ENCODE results near the gene PPFIA4. TPM values are rescaled to one million over a fixed set of nuclear protein-coding genes. Genes with fewer than 3 reads are reported as not detected.

Gene PPFIA4
- total and polyA plus RNA-seq, 9 of the 15 experiments (the other 6 are each of a cell fraction or from before 2014, with no cell fraction given): 0.07 to 12.0 (median 0.70) TPM

- FAIRE-seq: no peak
- no peaks in the 10 kb centered on the region for H3K27me3 ChIP-seq (ENCODE audit: control insufficient read depth in 2 of 2, insufficient read depth in 2 of 2, low read length in 2 of 2)
- no peak overlapping the region for H3K9ac ChIP-seq (ENCODE audit: insufficient read depth in 1 of 2, low read depth in 2 of 2, low read length in 2 of 2)
- no peak overlapping the region for H2AFZ ChIP-seq (ENCODE audit: low read depth, low read length)
- DNase-seq (ENCODE audit: extremely low read depth in 1 of 4, low spot score in 3 of 4): no peak
- POLR2A ChIA-PET: interaction anchor here (1.9 to 4.2 kb wide), 2 partner anchors 10 kb away, joined by 10 to 22 read pairs; partner anchors contain the start of genes PPFIA4 and TMEM183A
- no peak overlapping the region for H3K4me2 ChIP-seq (ENCODE audit: insufficient read depth, low read length)
- no TSS peak for BruUV-seq (replicated peaks)
- H3K9me3 ChIP-seq (replicated peaks; ENCODE audit: control insufficient read depth, insufficient read depth, low read depth, low read length): no peaks in the 10 kb centered on the region
- no peak for ATAC-seq
- TF ChIP-seq ZNF124 (CRISPR knock-in tag; IDR thresholded peaks at IDR 0.05) (no peak), ELF1 (tag; IDR thresholded peaks at IDR 0.05) (no peak), ZNF134 (CRISPR knock-in tag; conservative IDR thresholded peaks at IDR 0.05) (no peak), L3MBTL2 (IDR thresholded peaks at IDR 0.05) (no peak), BRCA1 (IDR thresholded peaks at IDR 0.05) (no peak), BRCA1 (CRISPR knock-in tag; IDR thresholded peaks at IDR 0.05) (no peak), ATF7 (IDR thresholded peaks at IDR 0.05) (no peak), SRF (CRISPR knock-in tag; IDR thresholded peaks at IDR 0.05) (no peak), ARID3B (CRISPR knock-in tag; IDR thresholded peaks at IDR 0.05; ENCODE audit: borderline replicate concordance) (no peak), MITF (IDR thresholded peaks at IDR 0.05) (no peak), SMARCB1 (IDR thresholded peaks at IDR 0.05; ENCODE audit: insufficient read length, low read depth) (no peak), BRF1 (IDR thresholded peaks at IDR 0.05; ENCODE audit: borderline replicate concordance, extremely low read depth, insufficient read length) (no peak), IRF1 (CRISPR knock-in tag; IDR thresholded peaks at IDR 0.05; ENCODE audit: borderline replicate concordance) (no peak), KLF13 (tag; IDR thresholded peaks at IDR 0.05; ENCODE audit: borderline replicate concordance, low read depth) (no peak), ZBTB8A (IDR thresholded peaks at IDR 0.05; ENCODE audit: partially characterized antibody) (no peak), HIVEP1 (CRISPR knock-in tag; IDR thresholded peaks at IDR 0.05) (no peak)
- H3K36me3 ChIP-seq (ENCODE audit: control insufficient read depth, insufficient read depth, low read length): peaks cover 98% of the 10 kb centered on the region
- intact Hi-C loops (cut with micrococcal nuclease) (no loop called here), in situ Hi-C loops (cut with MboI) (no loop called here)
- H3K9me1 ChIP-seq (ENCODE audit: control insufficient read depth, insufficient read depth, low read length): no peaks in the 10 kb centered on the region
- CTCF ChIA-PET (ENCODE audit: low intra/inter-chr PET ratio): no interaction called here
- H4K20me1 ChIP-seq (replicated peaks; ENCODE audit: control insufficient read depth, insufficient read depth, low read length): no peaks in the 10 kb centered on the region
- 94% methylated on average over 6 of the region's 6 CpGs for WGBS (ENCODE audit: insufficient coverage, low coverage, missing lambda C conversion rate)
- H3K4me3 ChIP-seq: no peak overlapping the region
- H3K4me1 ChIP-seq (replicated peaks in 1 of 2; ENCODE audit: control insufficient read depth in 2 of 2, insufficient read depth in 2 of 2, low read length in 2 of 2): no peaks in the 10 kb centered on the region
- H3K27ac ChIP-seq (ENCODE audit: extremely low read depth, low read depth, low read length): no peak overlapping the region
- peaks cover 13% of the 10 kb centered on the region; the same call in 2 of the 3 replicates for H3K79me2 ChIP-seq (ENCODE audit: control insufficient read depth, insufficient read depth, low read length)
Measured at GRCh38 chr1:203017692-203018091, 8.6 kb upstream of the PPFIA4 start.
